Immature natural killer cell (primary cell): ENCODE measurements around the gene SCUBE1. TPM values are rescaled to one million over a fixed set of nuclear protein-coding genes. Genes with fewer than 3 reads are reported as not detected.

Experiments used
- DNase-seq, 3 donors: peaks; one replicate each; pipeline ENCODE4 v3.0.0; 2022; ENCODE audit warnings: mixed read lengths in 1 of 3
- H3K27ac Mint-ChIP-seq, 6 donors: one replicate each; pipeline ENCODE4 v1.8.0; 2020; ENCODE audit warnings: mixed read lengths in 6 of 6, mild to moderate bottlenecking in 5 of 6, inconsistent platforms in 4 of 6, moderate library complexity in 3 of 6
- H3K27me3 Mint-ChIP-seq, 3 donors: one replicate each; pipeline ENCODE4 v1.8.0; 2020 to 2021; ENCODE audit warnings: low read depth in 3 of 3, mild to moderate bottlenecking in 3 of 3, mixed read lengths in 3 of 3, moderate library complexity in 3 of 3, inconsistent platforms in 1 of 3
- H3K36me3 Mint-ChIP-seq, 3 donors: one replicate each; pipeline ENCODE4 v1.8.0; 2020; ENCODE audit warnings: mixed read lengths in 3 of 3, inconsistent platforms in 2 of 3, mild to moderate bottlenecking in 2 of 3
- H3K4me1 Mint-ChIP-seq, 2 donors: one replicate each; pipeline ENCODE4 v1.8.0; 2020; ENCODE audit warnings: inconsistent platforms in 2 of 2, mild to moderate bottlenecking in 2 of 2, mixed read lengths in 2 of 2, moderate library complexity in 1 of 2
- H3K4me3 Mint-ChIP-seq, 5 donors: one replicate each; pipeline ENCODE4 v1.8.0; 2020; ENCODE audit warnings: mild to moderate bottlenecking in 5 of 5, mixed read lengths in 5 of 5, inconsistent platforms in 3 of 5, moderate library complexity in 3 of 5
- H3K9me3 Mint-ChIP-seq, 6 donors: one replicate each; pipeline ENCODE4 v1.8.0; 2020; ENCODE audit warnings: mild to moderate bottlenecking in 6 of 6, mixed read lengths in 6 of 6, inconsistent platforms in 4 of 6, moderate library complexity in 3 of 6
- polyA plus RNA-seq, 3 donors: library from polyadenylated mRNA; unstranded; fragments of 300-500 nt; fragmentation: Illumina TruSeq; gene quantifications; one replicate each; pipeline ENCODE4 v1.2.3, GENCODE V29; 2021

SCUBE1 gene
- polyA plus RNA-seq, 3 donors from 2014 or later = 0.16 TPM; not detected in 2

GRCh38 chr22:43243324-43243723 lies 99.8 kb downstream of the SCUBE1 start:
- Mint-ChIP-seq H3K27me3 (peaks cover 1 to 3% (median 2%) of the 10 kb centered on the region in 3 donors), H3K36me3 (no peaks in the 10 kb centered on the region), H3K4me1 (no peaks in the 10 kb centered on the region), H3K27ac (no peak overlapping the region), H3K9me3 (no peaks in the 10 kb centered on the region), H3K4me3 (no peak overlapping the region)
- no peak for DNase-seq

- DNase-seq = no peak
Measured at GRCh38 chr22:43242627-43243026, 100.5 kb downstream of the SCUBE1 start.

GRCh38 chr22:43241699-43242386 lies 101.3 kb downstream of the SCUBE1 start:
- Mint-ChIP-seq H3K27ac (no peak overlapping the region), H3K36me3 (no peaks in the 10 kb centered on the region), H3K4me3 (no peak overlapping the region), H3K27me3 (peaks cover 0 to 5% (median 2%) of the 10 kb centered on the region in 3 donors), H3K9me3 (no peaks in the 10 kb centered on the region), H3K4me1 (no peaks in the 10 kb centered on the region)
- no peak for DNase-seq

More at GRCh38 chr22:43242627-43243026, 100.5 kb downstream of the SCUBE1 start:
- Mint-ChIP-seq H3K27ac (no peak overlapping the region), H3K4me3 (no peak overlapping the region), H3K4me1 (no peaks in the 10 kb centered on the region), H3K36me3 (no peaks in the 10 kb centered on the region), H3K9me3 (no peaks in the 10 kb centered on the region), H3K27me3 (peaks cover 0 to 3% (median 2%) of the 10 kb centered on the region in 3 donors)

GRCh38 chr22:43241138-43241597 lies 102.0 kb downstream of the SCUBE1 start:
- no peak overlapping the region for H3K27ac Mint-ChIP-seq
- no peaks in the 10 kb centered on the region for H3K36me3 Mint-ChIP-seq
- H3K4me1 Mint-ChIP-seq = no peaks in the 10 kb centered on the region
- no peaks in the 10 kb centered on the region for H3K9me3 Mint-ChIP-seq
- no peak for DNase-seq
- peaks cover 0 to 5% (median 2%) of the 10 kb centered on the region in 3 donors for H3K27me3 Mint-ChIP-seq
- no peak overlapping the region for H3K4me3 Mint-ChIP-seq

GRCh38 chr22:43240614-43241013 lies 102.6 kb downstream of the SCUBE1 start:
- Mint-ChIP-seq H3K36me3 (no peaks in the 10 kb centered on the region), H3K27ac (no peak overlapping the region), H3K27me3 (peaks cover under 1 to 5% (median 2%) of the 10 kb centered on the region in 3 donors), H3K4me1 (no peaks in the 10 kb centered on the region), H3K9me3 (no peaks in the 10 kb centered on the region), H3K4me3 (no peak overlapping the region)
- DNase-seq = no peak

GRCh38 chr22:43239956-43240355 lies 103.2 kb downstream of the SCUBE1 start:
- Mint-ChIP-seq H3K27me3 (peaks cover 2 to 5% (median 3%) of the 10 kb centered on the region in 3 donors), H3K27ac (peak overlapping the region in 1 of 6 donors; percentile 64), H3K4me1 (no peaks in the 10 kb centered on the region), H3K4me3 (no peak overlapping the region), H3K9me3 (no peaks in the 10 kb centered on the region), H3K36me3 (no peaks in the 10 kb centered on the region)
- DNase-seq = no peak

GRCh38 chr22:43239193-43239780 lies 103.9 kb downstream of the SCUBE1 start:
- H3K9me3 Mint-ChIP-seq = no peaks in the 10 kb centered on the region
- no peak for DNase-seq
- H3K27me3 Mint-ChIP-seq = peaks cover 2 to 5% (median 4%) of the 10 kb centered on the region in 3 donors
- H3K4me3 Mint-ChIP-seq = no peak overlapping the region
- no peak overlapping the region for H3K27ac Mint-ChIP-seq
- H3K36me3 Mint-ChIP-seq = no peaks in the 10 kb centered on the region
- no peaks in the 10 kb centered on the region for H3K4me1 Mint-ChIP-seq

GRCh38 chr22:43238526-43239006 lies 104.6 kb downstream of the SCUBE1 start:
- no peak overlapping the region for H3K27ac Mint-ChIP-seq

GRCh38 chr22:43237280-43237679 lies 105.9 kb downstream of the SCUBE1 start:
- Mint-ChIP-seq H3K4me1 (peaks cover 0 to 4% of the 10 kb centered on the region in 2 donors), H3K4me3 (no peak overlapping the region), H3K36me3 (no peaks in the 10 kb centered on the region), H3K27me3 (peaks cover 2 to 5% (median 4%) of the 10 kb centered on the region in 3 donors), H3K27ac (no peak overlapping the region), H3K9me3 (peaks cover 0 to 2% (median 0%) of the 10 kb centered on the region in 6 donors)
- no peak for DNase-seq

More at GRCh38 chr22:43238526-43239006, 104.6 kb downstream of the SCUBE1 start:
- Mint-ChIP-seq H3K4me3 (no peak overlapping the region), H3K36me3 (no peaks in the 10 kb centered on the region), H3K4me1 (no peaks in the 10 kb centered on the region), H3K9me3 (no peaks in the 10 kb centered on the region), H3K27me3 (peaks cover 2 to 5% (median 4%) of the 10 kb centered on the region in 3 donors)
- no peak for DNase-seq

GRCh38 chr22:43236411-43237166 lies 106.6 kb downstream of the SCUBE1 start:
- H3K36me3 Mint-ChIP-seq = no peaks in the 10 kb centered on the region
- peaks cover 0 to 2% (median 0%) of the 10 kb centered on the region in 6 donors for H3K9me3 Mint-ChIP-seq
- peaks cover 2 to 5% (median 4%) of the 10 kb centered on the region in 3 donors for H3K27me3 Mint-ChIP-seq
- H3K4me1 Mint-ChIP-seq = peaks cover 0 to 5% of the 10 kb centered on the region in 2 donors
- DNase-seq = no peak
- no peak overlapping the region for H3K4me3 Mint-ChIP-seq
- H3K27ac Mint-ChIP-seq = peak overlapping the region in 1 of 6 donors; percentile 7

GRCh38 chr22:43235445-43236409 lies 107.4 kb downstream of the SCUBE1 start:
- Mint-ChIP-seq H3K9me3 (peaks cover 0 to 2% (median 0%) of the 10 kb centered on the region in 6 donors), H3K4me1 (peaks cover 5 to 7% of the 10 kb centered on the region in 2 donors), H3K27me3 (peaks cover 0 to 6% (median 5%) of the 10 kb centered on the region in 3 donors), H3K4me3 (no peak overlapping the region), H3K27ac (peak overlapping the region in 1 of 6 donors; percentile 7), H3K36me3 (no peaks in the 10 kb centered on the region)
- DNase-seq = no peak

GRCh38 chr22:43234264-43234988 lies 108.7 kb downstream of the SCUBE1 start:
- H3K36me3 Mint-ChIP-seq = no peaks in the 10 kb centered on the region
- no peak overlapping the region for H3K27ac Mint-ChIP-seq
- peaks cover 0 to 6% (median 5%) of the 10 kb centered on the region in 3 donors for H3K27me3 Mint-ChIP-seq
- peaks cover 5 to 7% of the 10 kb centered on the region in 2 donors for H3K4me1 Mint-ChIP-seq
- DNase-seq = no peak
- H3K4me3 Mint-ChIP-seq = no peak overlapping the region
- H3K9me3 Mint-ChIP-seq = peaks cover 0 to 2% (median 0%) of the 10 kb centered on the region in 6 donors
